Heart right ventricle (tissue), 16 donors: ENCODE measurements around the gene ADIRF. TPM values are rescaled to one million over a fixed set of nuclear protein-coding genes. Genes with fewer than 3 reads are reported as not detected.
"Not testable (repeated sequence)": the region's sequence is repeated elsewhere in the genome, so short reads cannot be mapped to it uniquely, and the experiment has no call there.

Source experiments
- ATAC-seq, 8 donors: fragments of 200-7000 bp; cut with Tn5 transposase; one replicate each; pipeline ENCODE4 v1.9.1; 2020; ENCODE audit warnings: mild to moderate bottlenecking in 8 of 8, moderate library complexity in 8 of 8, moderate number of reproducible peaks in 1 of 8
- DNase-seq, 2 donors: peaks; one replicate each; pipeline ENCODE4 v3.0.0-alpha.2; 2020
- H3K27ac ChIP-seq, 10 donors: fragments of 200-600 bp; sonication (generic) in 2 of 10; one replicate each; pipeline versions ENCODE4 v1.5.0 to v1.8.0; 2020 to 2022; ENCODE audit warnings: mild to moderate bottlenecking in 3 of 10
- H3K27me3 ChIP-seq, 7 donors: fragments of 200-600 bp; one replicate each; pipeline ENCODE4 v1.8.0; 2021 to 2022; ENCODE audit warnings: mild to moderate bottlenecking in 2 of 7
- H3K36me3 ChIP-seq, 9 donors: fragments of 200-600 bp; sonication (generic) in 1 of 9; one replicate each; pipeline versions ENCODE4 v1.5.0 to v1.8.0; 2020 to 2022; ENCODE audit warnings: mild to moderate bottlenecking in 2 of 9
- H3K4me1 ChIP-seq, 9 donors: fragments of 200-600 bp; sonication (generic) in 1 of 9; one replicate each; pipeline versions ENCODE4 v1.5.0 to v1.8.0; 2020 to 2022; ENCODE audit warnings: mild to moderate bottlenecking in 4 of 9
- H3K4me3 ChIP-seq, 10 donors: fragments of 200-600 bp; sonication (generic) in 2 of 10; one replicate each; pipeline versions ENCODE4 v1.5.0 to v1.8.0; 2020 to 2022; ENCODE audit warnings: mild to moderate bottlenecking in 7 of 10, moderate library complexity in 2 of 10
- H3K9me3 ChIP-seq, 11 donors: fragments of 200-600 bp in 10 of 11; sonication (generic) in 2 of 11; one replicate each; pipeline versions ENCODE4 v1.5.0 to v1.8.0; 2013 to 2022; ENCODE audit warnings: mild to moderate bottlenecking in 2 of 11, control low read depth in 1 of 11, moderate library complexity in 1 of 11
- CTCF ChIP-seq, 9 donors: fragments of 200-600 bp; sonication (generic) in 2 of 9; IDR thresholded peaks; one replicate each; pipeline versions ENCODE4 v1.5.0 to v1.8.0; 2021 to 2022; ENCODE audit warnings: antibody characterized with exemption in 9 of 9, mild to moderate bottlenecking in 5 of 9, moderate library complexity in 1 of 9
- WGBS, 2 donors: extraction: QIAGEN DNeasy Blood & Tissue Kit; methylation state at CpG; one replicate each; pipeline ENCODE4 v1.1.7; 2013; ENCODE audit warnings: inconsistent platforms in 1 of 2; 5-methylcytosine and 5-hydroxymethylcytosine counted together
- intact Hi-C, 10 donors: fragments of 100-400 bp; cut with DNase I; formaldehyde crosslinking; loops; one replicate each; pipeline versions ENCODE4 v1.11.1 to v1.14.2; 2022
- polyA plus RNA-seq, 2 donors: library from polyadenylated mRNA; stranded (reverse); fragments of 200-250 nt; gene quantifications; one replicate each; pipeline ENCODE4 v1.2.3, GENCODE V29; 2013
- total RNA-seq, 10 donors: library from RNA; stranded (reverse); fragmentation: NEBNext Ultra II Directional in 3 of 10; extraction: Animal tissue kit (Norgen Biotek cat#: 25700) in 3 of 10; gene quantifications; one replicate each; pipeline versions ENCODE4 v1.2.1 to v1.2.4, GENCODE V29; 2021 to 2023
- donor health status: Arrhythmogenic right ventricular cardiomyopathy.
- donor health status: ischemic (EF 13 %, LVEDD 7.1; RV severe dilation, severe dysfunction).
- donor health status: healthy with polysubstance abuse.
- donor health status: DM: no; HTN: yes; CAD: no.
- donor health status: DM: no; HTN: no; CAD: no.
- donor health status: ischemic (EF 25% LVEDD 6.9; RV normal size, moderate dysfunction).
- donor health status: ischemic (EF 25% LVEDD 5.7; RV mildly dilated, moderate dysfunction).
- donor health status: healthy.
- donor health status: DM: yes; HTN: yes; CAD: no.
- donor health status: Ischemic cardiomyopathy.
- donor health status: ischemic (EF 35%, LVEDD 5.7; RV mildly dilated, moderate dysfunction).
- donor health status: nonischemic (EF 11% LVEDD 7.7; RV severe dilation, severe dysfunction).
- donor health status: DM: yes; HTN: yes; CAD: no.
- donor health status: PGD.
- donor health status: ischemic (EF 29% LVEDD 5.4; RV normal size, mild dysfunction).
- donor health status: nonischemic (EF 23%, LVEDD 6.1; RV moderate dilation, normal function).

ADIRF gene
- total and polyA plus RNA-seq, 12 donors: 18.5 to 234 (median 42.2) TPM

GRCh38 chr10:86937502-86938154 lies 30.7 kb upstream of the ADIRF start:
- WGBS, 2 donors: 61 to 75% methylated on average over 6 of the region's 6 CpGs
- Histone ChIP-seq H3K9me3 (no peaks in the 10 kb centered on the region), H3K27me3 (no peaks in the 10 kb centered on the region), H3K27ac (no peak overlapping the region), H3K4me3 (no peak overlapping the region), H3K4me1 (peaks cover 0 to 30% (median 16%) of the 10 kb centered on the region in 9 donors), H3K36me3 (peaks cover 0 to 91% (median 15%) of the 10 kb centered on the region in 9 donors)
- ATAC-seq (no peak), DNase-seq (no peak)
- intact Hi-C loops: loop anchor here in 3 of 10 donors (2.0 to 10.0 kb wide), 3 partner anchors 25 to 157 kb away; partner anchors contain the start of genes GLUD1 (in 1 of the 3) and SHLD2 (in 1 of the 3)
- no peak for TF ChIP-seq CTCF (IDR thresholded peaks at IDR 0.05)

- H3K27ac ChIP-seq: no peak overlapping the region
- intact Hi-C loops: loop anchor here in 3 of 10 donors (2.0 to 10.0 kb wide), 3 partner anchors 25 to 157 kb away; partner anchors contain the start of genes GLUD1 (in 1 of the 3) and SHLD2 (in 1 of the 3)
Observed at GRCh38 chr10:86938260-86938659, 30.0 kb upstream of the ADIRF start.

GRCh38 chr10:86940076-86940475 lies 28.2 kb upstream of the ADIRF start:
- not testable (repeated sequence) for DNase-seq, H3K9me3 ChIP-seq, H3K4me3 ChIP-seq, ATAC-seq, H3K27me3 ChIP-seq, H3K27ac ChIP-seq
- H3K36me3 ChIP-seq: peaks cover 0 to 89% (median 23%) of the 10 kb centered on the region in 9 donors
- H3K4me1 ChIP-seq: peaks cover 4 to 52% (median 23%) of the 10 kb centered on the region in 9 donors
- 88% methylated on average over 16 of the region's 16 CpGs for WGBS, 2 donors
- intact Hi-C loops: loop anchor here in 3 of 10 donors (2.0 to 5.0 kb wide), 2 partner anchors 21 to 157 kb away; partner anchors contain the start of gene SHLD2 (in 2 of the 3)

More at GRCh38 chr10:86938260-86938659, 30.0 kb upstream of the ADIRF start:
- Histone ChIP-seq H3K27me3 (no peaks in the 10 kb centered on the region), H3K9me3 (no peaks in the 10 kb centered on the region), H3K36me3 (peaks cover 0 to 89% (median 15%) of the 10 kb centered on the region in 9 donors), H3K4me3 (no peak overlapping the region), H3K4me1 (peaks cover 0 to 36% (median 16%) of the 10 kb centered on the region in 9 donors)
- no peak for TF ChIP-seq CTCF (IDR thresholded peaks at IDR 0.05)
- ATAC-seq: no peak
- no peak for DNase-seq
- WGBS, 2 donors: 84 to 88% methylated on average over 2 of the region's 2 CpGs

- Histone ChIP-seq H3K27ac (no peak overlapping the region), H3K27me3 (no peaks in the 10 kb centered on the region), H3K9me3 (no peaks in the 10 kb centered on the region), H3K4me1 (peaks cover 6 to 58% (median 29%) of the 10 kb centered on the region in 9 donors), H3K36me3 (peaks cover 0 to 89% (median 23%) of the 10 kb centered on the region in 9 donors), H3K4me3 (no peak overlapping the region)
- DNase-seq (no peak), ATAC-seq (peak in 1 of 8 donors; percentile 2)
- 81 to 86% methylated on average over 6 of the region's 6 CpGs for WGBS, 2 donors
- TF ChIP-seq CTCF (IDR thresholded peaks at IDR 0.05): no peak
- intact Hi-C loops: loop anchor here in 3 of 10 donors (2.0 to 5.0 kb wide), 2 partner anchors 20 to 157 kb away; partner anchors contain the start of gene SHLD2 (in 2 of the 3)
Observed at GRCh38 chr10:86940677-86941076, 27.6 kb upstream of the ADIRF start.
